D721Med (cell line): ENCODE results near the gene RC3H1.

Source experiments
- DNase-seq: peaks from one replicate; pipeline ENCODE4 v3.0.0; 2011; ENCODE audit warnings: low spot score; ENCODE audit not compliant: insufficient read length
- FAIRE-seq: peaks from 2 replicates; lab custom pipeline; 2011; peaks lifted over from hg19 to GRCh38; lab: Jason Lieb, UNC
- CTCF ChIP-seq: IDR thresholded peaks from 2 replicates; pipeline ENCODE4 v1.5.1; 2012; ENCODE audit warnings: mild to moderate bottlenecking, control low read depth; ENCODE audit not compliant: insufficient read depth; ENCODE audit errors: missing control alignments

The RC3H1 gene

GRCh38 chr1:173893611-173894010 is 128.5 kb downstream of the RC3H1 start:
- DNase-seq (no peak), FAIRE-seq (no peak)
- no peak for TF ChIP-seq CTCF

- DNase-seq (no peak), FAIRE-seq (no peak)
- TF ChIP-seq CTCF, result no peak
Measured at GRCh38 chr1:173889885-173890284, 132.3 kb downstream of the RC3H1 start.

GRCh38 chr1:173888749-173889148 is 133.4 kb downstream of the RC3H1 start:
- peak; percentile 25 for FAIRE-seq
- no peak for TF ChIP-seq CTCF
- no peak for DNase-seq

GRCh38 chr1:173887627-173888026 is 134.5 kb downstream of the RC3H1 start:
- DNase-seq (no peak), FAIRE-seq (peak; percentile 66)
- TF ChIP-seq CTCF, result no peak

- no peak for FAIRE-seq
- no peak for TF ChIP-seq CTCF
- DNase-seq, result no peak
Measured at GRCh38 chr1:173886746-173887611, 135.2 kb downstream of the RC3H1 start.

- no peak for FAIRE-seq
Measured at GRCh38 chr1:173884701-173885100, 137.5 kb downstream of the RC3H1 start.

More at GRCh38 chr1:173884701-173885100, 137.5 kb downstream of the RC3H1 start:
- no peak for DNase-seq
- TF ChIP-seq CTCF, result no peak
